Measurements from ENCODE around the gene HOMER2.

DNA sequence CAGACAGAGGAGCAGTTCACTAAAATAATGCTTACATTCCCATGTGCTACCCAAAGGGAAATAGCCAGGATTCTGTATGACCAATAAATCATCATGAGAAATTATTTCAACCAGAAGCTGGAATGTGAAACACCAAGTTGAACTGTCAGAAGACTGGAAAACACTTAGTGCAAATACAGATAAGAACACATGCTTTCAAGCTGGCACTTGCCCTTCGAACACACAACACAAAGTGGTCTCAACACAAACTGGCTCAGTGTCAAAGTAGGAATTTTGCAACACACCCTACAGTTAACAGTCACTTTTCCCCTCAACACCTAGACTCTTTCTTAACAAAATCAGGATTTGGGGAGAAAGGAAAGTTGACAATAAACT, 148.0 kb downstream of the HOMER2 start:
- TF ChIP-seq EZH2 (IDR thresholded peaks at IDR 0.05; ENCODE audit: low read depth, unreplicated experiment) (no peak), JUNB (IDR thresholded peaks at IDR 0.05; ENCODE audit: unreplicated experiment) (no peak), ZNF114 (CRISPR knock-in tag; IDR thresholded peaks at IDR 0.05) (no peak), POLR2AphosphoS5 (IDR thresholded peaks at IDR 0.05; ENCODE audit: low read depth) (no peak), NANOG (IDR thresholded peaks at IDR 0.05; ENCODE audit: borderline replicate concordance) (no peak), EZH2phosphoT487 (IDR thresholded peaks at IDR 0.05; ENCODE audit: unreplicated experiment) (no peak), CREB1 (CRISPR knock-in tag; IDR thresholded peaks at IDR 0.05; ENCODE audit: low read depth) (no peak), STAT1 (IDR thresholded peaks at IDR 0.05; ENCODE audit: unreplicated experiment) (no peak), ZNF331 (CRISPR knock-in tag; IDR thresholded peaks at IDR 0.05; ENCODE audit: low read depth) (no peak)
- TF ChIP-seq, protein P1, sequence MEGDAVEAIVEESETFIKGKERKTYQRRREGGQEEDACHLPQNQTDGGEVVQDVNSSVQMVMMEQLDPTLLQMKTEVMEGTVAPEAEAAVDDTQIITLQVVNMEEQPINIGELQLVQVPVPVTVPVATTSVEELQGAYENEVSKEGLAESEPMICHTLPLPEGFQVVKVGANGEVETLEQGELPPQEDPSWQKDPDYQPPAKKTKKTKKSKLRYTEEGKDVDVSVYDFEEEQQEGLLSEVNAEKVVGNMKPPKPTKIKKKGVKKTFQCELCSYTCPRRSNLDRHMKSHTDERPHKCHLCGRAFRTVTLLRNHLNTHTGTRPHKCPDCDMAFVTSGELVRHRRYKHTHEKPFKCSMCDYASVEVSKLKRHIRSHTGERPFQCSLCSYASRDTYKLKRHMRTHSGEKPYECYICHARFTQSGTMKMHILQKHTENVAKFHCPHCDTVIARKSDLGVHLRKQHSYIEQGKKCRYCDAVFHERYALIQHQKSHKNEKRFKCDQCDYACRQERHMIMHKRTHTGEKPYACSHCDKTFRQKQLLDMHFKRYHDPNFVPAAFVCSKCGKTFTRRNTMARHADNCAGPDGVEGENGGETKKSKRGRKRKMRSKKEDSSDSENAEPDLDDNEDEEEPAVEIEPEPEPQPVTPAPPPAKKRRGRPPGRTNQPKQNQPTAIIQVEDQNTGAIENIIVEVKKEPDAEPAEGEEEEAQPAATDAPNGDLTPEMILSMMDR (conservative IDR thresholded peaks at IDR 0.05; ENCODE audit: low read depth in 2 of 2): no peak
- TF ChIP-seq, protein P2, sequence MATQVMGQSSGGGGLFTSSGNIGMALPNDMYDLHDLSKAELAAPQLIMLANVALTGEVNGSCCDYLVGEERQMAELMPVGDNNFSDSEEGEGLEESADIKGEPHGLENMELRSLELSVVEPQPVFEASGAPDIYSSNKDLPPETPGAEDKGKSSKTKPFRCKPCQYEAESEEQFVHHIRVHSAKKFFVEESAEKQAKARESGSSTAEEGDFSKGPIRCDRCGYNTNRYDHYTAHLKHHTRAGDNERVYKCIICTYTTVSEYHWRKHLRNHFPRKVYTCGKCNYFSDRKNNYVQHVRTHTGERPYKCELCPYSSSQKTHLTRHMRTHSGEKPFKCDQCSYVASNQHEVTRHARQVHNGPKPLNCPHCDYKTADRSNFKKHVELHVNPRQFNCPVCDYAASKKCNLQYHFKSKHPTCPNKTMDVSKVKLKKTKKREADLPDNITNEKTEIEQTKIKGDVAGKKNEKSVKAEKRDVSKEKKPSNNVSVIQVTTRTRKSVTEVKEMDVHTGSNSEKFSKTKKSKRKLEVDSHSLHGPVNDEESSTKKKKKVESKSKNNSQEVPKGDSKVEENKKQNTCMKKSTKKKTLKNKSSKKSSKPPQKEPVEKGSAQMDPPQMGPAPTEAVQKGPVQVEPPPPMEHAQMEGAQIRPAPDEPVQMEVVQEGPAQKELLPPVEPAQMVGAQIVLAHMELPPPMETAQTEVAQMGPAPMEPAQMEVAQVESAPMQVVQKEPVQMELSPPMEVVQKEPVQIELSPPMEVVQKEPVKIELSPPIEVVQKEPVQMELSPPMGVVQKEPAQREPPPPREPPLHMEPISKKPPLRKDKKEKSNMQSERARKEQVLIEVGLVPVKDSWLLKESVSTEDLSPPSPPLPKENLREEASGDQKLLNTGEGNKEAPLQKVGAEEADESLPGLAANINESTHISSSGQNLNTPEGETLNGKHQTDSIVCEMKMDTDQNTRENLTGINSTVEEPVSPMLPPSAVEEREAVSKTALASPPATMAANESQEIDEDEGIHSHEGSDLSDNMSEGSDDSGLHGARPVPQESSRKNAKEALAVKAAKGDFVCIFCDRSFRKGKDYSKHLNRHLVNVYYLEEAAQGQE (IDR thresholded peaks at IDR 0.05; ENCODE audit: unreplicated experiment): no peak
- TF ChIP-seq, protein P3, sequence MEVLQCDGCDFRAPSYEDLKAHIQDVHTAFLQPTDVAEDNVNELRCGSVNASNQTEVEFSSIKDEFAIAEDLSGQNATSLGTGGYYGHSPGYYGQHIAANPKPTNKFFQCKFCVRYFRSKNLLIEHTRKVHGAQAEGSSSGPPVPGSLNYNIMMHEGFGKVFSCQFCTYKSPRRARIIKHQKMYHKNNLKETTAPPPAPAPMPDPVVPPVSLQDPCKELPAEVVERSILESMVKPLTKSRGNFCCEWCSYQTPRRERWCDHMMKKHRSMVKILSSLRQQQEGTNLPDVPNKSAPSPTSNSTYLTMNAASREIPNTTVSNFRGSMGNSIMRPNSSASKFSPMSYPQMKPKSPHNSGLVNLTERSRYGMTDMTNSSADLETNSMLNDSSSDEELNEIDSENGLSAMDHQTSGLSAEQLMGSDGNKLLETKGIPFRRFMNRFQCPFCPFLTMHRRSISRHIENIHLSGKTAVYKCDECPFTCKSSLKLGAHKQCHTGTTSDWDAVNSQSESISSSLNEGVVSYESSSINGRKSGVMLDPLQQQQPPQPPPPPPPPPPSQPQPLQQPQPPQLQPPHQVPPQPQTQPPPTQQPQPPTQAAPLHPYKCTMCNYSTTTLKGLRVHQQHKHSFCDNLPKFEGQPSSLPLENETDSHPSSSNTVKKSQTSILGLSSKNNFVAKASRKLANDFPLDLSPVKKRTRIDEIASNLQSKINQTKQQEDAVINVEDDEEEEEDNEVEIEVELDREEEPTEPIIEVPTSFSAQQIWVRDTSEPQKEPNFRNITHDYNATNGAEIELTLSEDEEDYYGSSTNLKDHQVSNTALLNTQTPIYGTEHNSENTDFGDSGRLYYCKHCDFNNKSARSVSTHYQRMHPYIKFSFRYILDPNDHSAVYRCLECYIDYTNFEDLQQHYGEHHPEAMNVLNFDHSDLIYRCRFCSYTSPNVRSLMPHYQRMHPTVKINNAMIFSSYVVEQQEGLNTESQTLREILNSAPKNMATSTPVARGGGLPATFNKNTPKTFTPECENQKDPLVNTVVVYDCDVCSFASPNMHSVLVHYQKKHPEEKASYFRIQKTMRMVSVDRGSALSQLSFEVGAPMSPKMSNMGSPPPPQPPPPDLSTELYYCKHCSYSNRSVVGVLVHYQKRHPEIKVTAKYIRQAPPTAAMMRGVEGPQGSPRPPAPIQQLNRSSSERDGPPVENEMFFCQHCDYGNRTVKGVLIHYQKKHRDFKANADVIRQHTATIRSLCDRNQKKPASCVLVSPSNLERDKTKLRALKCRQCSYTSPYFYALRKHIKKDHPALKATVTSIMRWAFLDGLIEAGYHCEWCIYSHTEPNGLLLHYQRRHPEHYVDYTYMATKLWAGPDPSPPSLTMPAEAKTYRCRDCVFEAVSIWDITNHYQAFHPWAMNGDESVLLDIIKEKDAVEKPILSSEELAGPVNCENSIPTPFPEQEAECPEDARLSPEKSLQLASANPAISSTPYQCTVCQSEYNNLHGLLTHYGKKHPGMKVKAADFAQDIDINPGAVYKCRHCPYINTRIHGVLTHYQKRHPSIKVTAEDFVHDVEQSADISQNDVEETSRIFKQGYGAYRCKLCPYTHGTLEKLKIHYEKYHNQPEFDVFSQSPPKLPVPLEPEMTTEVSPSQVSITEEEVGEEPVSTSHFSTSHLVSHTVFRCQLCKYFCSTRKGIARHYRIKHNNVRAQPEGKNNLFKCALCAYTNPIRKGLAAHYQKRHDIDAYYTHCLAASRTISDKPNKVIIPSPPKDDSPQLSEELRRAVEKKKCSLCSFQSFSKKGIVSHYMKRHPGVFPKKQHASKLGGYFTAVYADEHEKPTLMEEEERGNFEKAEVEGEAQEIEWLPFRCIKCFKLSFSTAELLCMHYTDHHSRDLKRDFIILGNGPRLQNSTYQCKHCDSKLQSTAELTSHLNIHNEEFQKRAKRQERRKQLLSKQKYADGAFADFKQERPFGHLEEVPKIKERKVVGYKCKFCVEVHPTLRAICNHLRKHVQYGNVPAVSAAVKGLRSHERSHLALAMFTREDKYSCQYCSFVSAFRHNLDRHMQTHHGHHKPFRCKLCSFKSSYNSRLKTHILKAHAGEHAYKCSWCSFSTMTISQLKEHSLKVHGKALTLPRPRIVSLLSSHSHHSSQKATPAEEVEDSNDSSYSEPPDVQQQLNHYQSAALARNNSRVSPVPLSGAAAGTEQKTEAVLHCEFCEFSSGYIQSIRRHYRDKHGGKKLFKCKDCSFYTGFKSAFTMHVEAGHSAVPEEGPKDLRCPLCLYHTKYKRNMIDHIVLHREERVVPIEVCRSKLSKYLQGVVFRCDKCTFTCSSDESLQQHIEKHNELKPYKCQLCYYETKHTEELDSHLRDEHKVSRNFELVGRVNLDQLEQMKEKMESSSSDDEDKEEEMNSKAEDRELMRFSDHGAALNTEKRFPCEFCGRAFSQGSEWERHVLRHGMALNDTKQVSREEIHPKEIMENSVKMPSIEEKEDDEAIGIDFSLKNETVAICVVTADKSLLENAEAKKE (CRISPR knock-in tag; IDR thresholded peaks at IDR 0.05): no peak
- TF ChIP-seq, protein P4, sequence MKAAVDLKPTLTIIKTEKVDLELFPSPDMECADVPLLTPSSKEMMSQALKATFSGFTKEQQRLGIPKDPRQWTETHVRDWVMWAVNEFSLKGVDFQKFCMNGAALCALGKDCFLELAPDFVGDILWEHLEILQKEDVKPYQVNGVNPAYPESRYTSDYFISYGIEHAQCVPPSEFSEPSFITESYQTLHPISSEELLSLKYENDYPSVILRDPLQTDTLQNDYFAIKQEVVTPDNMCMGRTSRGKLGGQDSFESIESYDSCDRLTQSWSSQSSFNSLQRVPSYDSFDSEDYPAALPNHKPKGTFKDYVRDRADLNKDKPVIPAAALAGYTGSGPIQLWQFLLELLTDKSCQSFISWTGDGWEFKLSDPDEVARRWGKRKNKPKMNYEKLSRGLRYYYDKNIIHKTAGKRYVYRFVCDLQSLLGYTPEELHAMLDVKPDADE (IDR thresholded peaks at IDR 0.05): no peak

Data from GM23338 (cell line).